Activated CD8-positive, alpha-beta T cell treated with anti-CD3 and anti-CD28 coated beads for 36 hours (primary cell): ENCODE results near the gene MATN1. TPM values are rescaled to one million over a fixed set of nuclear protein-coding genes. Genes with fewer than 3 reads are reported as not detected.

Source experiments
- ATAC-seq: fragments of 200-7000 bp; cut with Tn5 transposase; one replicate; pipeline ENCODE4 v1.10.0; 2021; ENCODE audit warnings: mild to moderate bottlenecking, moderate library complexity
- CTCF ChIA-PET: fragments of 350-600 bp; sonication (Branson Sonifier 250); formaldehyde crosslinking; loops from one replicate; lab custom pipeline; 2021; ENCODE audit warnings: antibody characterized with exemption; lab: Charles Lee
- POLR2A ChIA-PET: fragments of 350-600 bp; sonication (Branson Sonifier 250); formaldehyde crosslinking; loops from one replicate; lab custom pipeline; 2021; ENCODE audit warnings: antibody characterized with exemption; lab: Charles Lee
- DNase-seq: peaks from one replicate; pipeline ENCODE4 v3.0.0-alpha.2; 2020
- H3K27ac Mint-ChIP-seq: one replicate; pipeline ENCODE4 v1.8.0; 2021; ENCODE audit warnings: mild to moderate bottlenecking, mixed read lengths
- H3K27me3 Mint-ChIP-seq: one replicate; pipeline ENCODE4 v1.8.0; 2021; ENCODE audit warnings: mixed read lengths
- H3K36me3 Mint-ChIP-seq: one replicate; pipeline ENCODE4 v1.8.0; 2021; ENCODE audit warnings: low read depth, mixed read lengths
- H3K4me1 Mint-ChIP-seq: one replicate; pipeline ENCODE4 v1.8.0; 2021; ENCODE audit warnings: low read depth, mixed read lengths
- H3K4me3 Mint-ChIP-seq: one replicate; pipeline ENCODE4 v1.8.0; 2021; ENCODE audit warnings: mild to moderate bottlenecking, moderate library complexity, mixed read lengths
- H3K9me3 Mint-ChIP-seq: one replicate; pipeline ENCODE4 v1.8.0; 2021; ENCODE audit warnings: mixed read lengths
- CTCF ChIP-seq: fragments of 200-600 bp; IDR thresholded peaks from one replicate; pipeline ENCODE4 v1.8.0; 2022; ENCODE audit warnings: antibody characterized with exemption, mild to moderate bottlenecking
- intact Hi-C: fragments of 100-400 bp; cut with micrococcal nuclease; formaldehyde crosslinking; loops from one replicate; pipeline ENCODE4 v1.10.0; 2022
- total RNA-seq, 2 experiments: library from RNA; stranded (reverse); gene quantifications; one replicate each; pipeline ENCODE4 v1.2.3, GENCODE V29; 2021

MATN1 gene
- total RNA-seq, 2 experiments from 2014 or later: 0.45 to 1.4 TPM

DNA sequence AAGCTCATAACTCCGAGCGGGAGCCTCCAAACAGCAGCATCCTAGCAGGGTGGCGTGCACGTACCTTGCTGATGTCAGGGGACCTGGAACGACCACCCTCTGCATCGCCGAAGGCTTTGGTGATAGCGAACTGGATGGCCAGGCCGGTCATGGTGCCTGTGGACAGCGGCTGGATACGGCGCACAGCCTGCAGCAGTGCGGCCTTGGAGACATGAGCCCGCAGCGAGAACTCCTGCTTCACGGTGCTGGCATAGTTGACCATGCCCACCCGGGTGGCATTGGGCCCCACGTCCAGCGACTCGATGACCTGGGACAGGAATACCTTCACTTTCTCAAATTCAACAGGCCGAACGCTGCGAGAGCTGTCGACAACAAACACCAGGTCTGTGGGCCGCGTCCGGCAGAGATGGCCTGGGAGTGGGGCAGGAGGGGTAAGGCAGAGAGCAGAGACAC lies 2.0 kb downstream of the MATN1 start:
- POLR2A ChIA-PET: interaction anchor here (1.5 to 4.1 kb wide), 3 partner anchors 36 to 61 kb away, joined by 3 to 40 read pairs (median 28); partner anchors contain the start of gene LAPTM5
- Mint-ChIP-seq H3K9me3 (no peaks in the 10 kb centered on the region), H3K36me3 (peaks cover 5% of the 10 kb centered on the region), H3K27ac (no peak overlapping the region), H3K27me3 (no peaks in the 10 kb centered on the region), H3K4me3 (no peak overlapping the region), H3K4me1 (peaks cover 32% of the 10 kb centered on the region)
- TF ChIP-seq CTCF: no peak
- intact Hi-C loops: loop anchor here (5.0 kb wide), 1 partner anchor 191 kb away; no protein-coding TSS in a partner anchor
- CTCF ChIA-PET: interaction anchor here (0.7 to 4.4 kb wide), 8 partner anchors 24 to 191 kb away, joined by 3 to 283 read pairs (median 25); no protein-coding TSS in a partner anchor
- no peak for DNase-seq
- no peak for ATAC-seq

GRCh38 chr1:30720271-30721223 lies 2.8 kb downstream of the MATN1 start:
- POLR2A ChIA-PET: interaction anchor here (1.0 to 4.1 kb wide), 10 partner anchors 7 to 61 kb away, joined by 3 to 40 read pairs (median 14); partner anchors contain the start of gene LAPTM5
- intact Hi-C loops: loop anchor here (5.0 kb wide), 1 partner anchor 192 kb away; no protein-coding TSS in a partner anchor
- Mint-ChIP-seq H3K4me3 (peak overlapping the region; percentile 88), H3K36me3 (peaks cover 13% of the 10 kb centered on the region), H3K27me3 (no peaks in the 10 kb centered on the region), H3K27ac (no peak overlapping the region), H3K4me1 (peaks cover 32% of the 10 kb centered on the region), H3K9me3 (peaks cover 3% of the 10 kb centered on the region)
- TF ChIP-seq CTCF: no peak
- CTCF ChIA-PET: interaction anchor here (0.7 to 4.4 kb wide), 21 partner anchors 7 to 208 kb away, joined by 3 to 283 read pairs (median 11); no protein-coding TSS in a partner anchor
- ATAC-seq (no peak), DNase-seq (no peak)

DNA sequence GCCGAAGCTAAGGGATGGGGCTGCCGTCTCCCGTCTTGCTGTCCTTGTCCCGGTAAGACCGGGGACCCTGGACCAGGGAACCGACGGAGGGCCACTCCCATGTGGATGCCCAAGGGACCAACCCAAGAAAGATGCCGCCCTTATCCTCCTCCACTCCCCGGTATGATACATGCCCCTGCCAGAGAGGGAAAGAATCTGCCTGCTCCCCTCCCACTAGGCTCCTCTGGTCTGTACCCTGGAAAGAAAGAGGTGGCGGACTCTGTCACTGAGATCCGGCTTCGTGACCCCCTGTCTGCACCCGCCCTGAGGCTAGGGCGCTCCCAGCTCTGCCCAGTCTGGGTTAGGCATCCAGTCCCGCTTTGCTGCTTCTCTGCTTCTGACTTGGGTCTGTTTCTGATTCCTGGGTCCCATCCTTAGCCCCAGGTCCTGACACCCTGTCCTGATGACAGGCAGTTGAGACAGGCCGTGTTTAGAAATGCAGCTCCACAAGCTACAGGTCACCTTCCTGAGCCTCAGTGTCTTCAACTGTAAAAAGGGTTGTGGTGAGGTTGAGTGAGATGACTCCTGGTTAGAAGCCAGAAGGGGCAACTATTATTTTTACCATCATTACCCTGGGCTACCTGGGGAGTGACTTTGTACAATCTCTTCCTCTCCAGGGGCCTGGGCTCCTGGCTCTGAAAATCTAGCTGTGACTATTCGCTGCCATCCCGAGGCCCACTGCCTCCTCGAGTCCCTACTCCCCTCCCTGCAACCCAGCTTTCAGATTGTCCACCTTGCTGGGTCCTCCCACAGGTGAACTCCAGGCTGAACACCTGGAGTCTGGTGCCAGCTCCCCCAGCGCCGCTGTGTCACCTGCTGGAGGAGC lies 3.7 kb downstream of the MATN1 start:
- peak; percentile 95 for TF ChIP-seq CTCF
- POLR2A ChIA-PET: interaction anchor here (1.0 to 4.1 kb wide), 13 partner anchors 8 to 200 kb away, joined by 3 to 40 read pairs (median 13); partner anchors contain the start of gene LAPTM5
- ATAC-seq: no peak
- Mint-ChIP-seq H3K27me3 (no peaks in the 10 kb centered on the region), H3K36me3 (peaks cover 19% of the 10 kb centered on the region), H3K4me3 (peak overlapping the region; percentile 88), H3K27ac (peak overlapping the region; percentile 93), H3K9me3 (peaks cover 5% of the 10 kb centered on the region), H3K4me1 (peaks cover 32% of the 10 kb centered on the region)
- CTCF ChIA-PET: interaction anchor here (0.7 to 4.4 kb wide), 24 partner anchors 8 to 223 kb away, joined by 3 to 283 read pairs (median 9); no protein-coding TSS in a partner anchor
- DNase-seq: no peak
- intact Hi-C loops: loop anchor here (1.0 to 5.0 kb wide), 2 partner anchors 60 to 193 kb away; no protein-coding TSS in a partner anchor

GRCh38 chr1:30718636-30719405 lies 4.6 kb downstream of the MATN1 start:
- DNase-seq (peak; percentile 100), ATAC-seq (peak; percentile 70)
- H3K4me1 Mint-ChIP-seq: peaks cover 29% of the 10 kb centered on the region
- intact Hi-C loops: loop anchor here (1.0 kb wide), 1 partner anchor 60 kb away; no protein-coding TSS in a partner anchor
- H3K27ac Mint-ChIP-seq: peak overlapping the region; percentile 93
- H3K36me3 Mint-ChIP-seq: peaks cover 19% of the 10 kb centered on the region
- H3K4me3 Mint-ChIP-seq: peak overlapping the region; percentile 88
- ChIA-PET CTCF (interaction anchor here (0.6 to 4.4 kb wide), 29 partner anchors 9 to 1488 kb away, joined by 3 to 283 read pairs (median 8); no protein-coding TSS in a partner anchor), POLR2A (interaction anchor here (0.7 to 4.1 kb wide), 18 partner anchors 9 to 201 kb away, joined by 3 to 40 read pairs (median 8); partner anchors contain the start of gene LAPTM5)
- peaks cover 5% of the 10 kb centered on the region for H3K9me3 Mint-ChIP-seq
- H3K27me3 Mint-ChIP-seq: no peaks in the 10 kb centered on the region
- TF ChIP-seq CTCF: no peak
